Body of pancreas (tissue), 4 donors: Measurements from ENCODE around the gene SDF2. TPM values are rescaled to one million over a fixed set of nuclear protein-coding genes. Genes with fewer than 3 reads are reported as not detected.
"Not testable (repeated sequence)": the region's sequence is repeated elsewhere in the genome, so short reads cannot be mapped to it uniquely, and the experiment has no call there.

Experiments used
- ATAC-seq: fragments of 150-250 bp; one replicate; pipeline ENCODE4 v1.9.1; 2016
- DNase-seq, 4 donors: peaks; one replicate each; pipeline ENCODE4 v3.0.0-alpha.2; 2019
- H3K27ac ChIP-seq, 4 donors: fragments of 200-600 bp; sonication (generic); 1 replicate in 3 of 4; 2 replicates in 1 of 4; pipeline versions ENCODE4 v1.5.1 to v1.6.1; 2016 to 2019; ENCODE audit warnings: mild to moderate bottlenecking in 1 of 4, mixed read lengths in 1 of 4, moderate library complexity in 1 of 4
- H3K27me3 ChIP-seq, 2 donors: fragments of 200-600 bp; sonication (generic); one replicate each; pipeline ENCODE4 v1.6.0; 2016; ENCODE audit warnings: mild to moderate bottlenecking in 1 of 2
- H3K36me3 ChIP-seq, 2 donors: fragments of 200-600 bp; sonication (generic); replicated peaks in 1 of 2; 2 replicates each; pipeline ENCODE4 v1.5.1; 2016; ENCODE audit warnings: low read depth in 2 of 2; ENCODE audit not compliant: insufficient read depth in 1 of 2
- H3K4me1 ChIP-seq: fragments of 200-600 bp; sonication (generic); one replicate; pipeline ENCODE4 v1.6.0; 2016
- H3K4me3 ChIP-seq, 2 donors: fragments of 200-600 bp; sonication (generic); 1 replicate in 1 of 2; 2 replicates in 1 of 2; pipeline ENCODE4 v1.5.1; 2016 to 2019
- H3K9me3 ChIP-seq, 3 donors: fragments of 200-600 bp; sonication (generic); 1 replicate in 2 of 3; 2 replicates in 1 of 3; pipeline ENCODE4 v1.5.1; 2016
- POLR2A ChIP-seq, 3 donors: fragments of 450-650 bp; IDR thresholded peaks; one replicate each; pipeline ENCODE4 v1.6.1; 2016; ENCODE audit warnings: antibody characterized with exemption in 3 of 3, mild to moderate bottlenecking in 2 of 3
- WGBS, 2 donors: methylation state at CpG; one replicate each; pipeline ENCODE4 v1.1.5; 2017; 5-methylcytosine and 5-hydroxymethylcytosine counted together
- intact Hi-C: fragments of 100-400 bp; cut with DNase I; formaldehyde crosslinking; loops from one replicate; pipeline ENCODE4 v1.15.1; 2023
- total RNA-seq, 2 donors: library from RNA; depleted of rRNA; stranded (reverse); fragments of >200 nt; gene quantifications; one replicate each; pipeline ENCODE4 v1.1.0, GENCODE V29; 2016
- TF ChIP-seq, protein P1 (sequence below), 7 experiments: fragments of 450-650 bp in 4 of 7; fragments of 200-600 bp in 3 of 7; sonication (generic) in 3 of 7; IDR thresholded peaks; one replicate each; pipeline ENCODE4 v1.5.1; 2016 to 2019; ENCODE audit warnings: antibody characterized with exemption in 7 of 7

SDF2 gene
- total RNA-seq, 2 donors from 2014 or later = 13.8 to 22.8 TPM

DNA sequence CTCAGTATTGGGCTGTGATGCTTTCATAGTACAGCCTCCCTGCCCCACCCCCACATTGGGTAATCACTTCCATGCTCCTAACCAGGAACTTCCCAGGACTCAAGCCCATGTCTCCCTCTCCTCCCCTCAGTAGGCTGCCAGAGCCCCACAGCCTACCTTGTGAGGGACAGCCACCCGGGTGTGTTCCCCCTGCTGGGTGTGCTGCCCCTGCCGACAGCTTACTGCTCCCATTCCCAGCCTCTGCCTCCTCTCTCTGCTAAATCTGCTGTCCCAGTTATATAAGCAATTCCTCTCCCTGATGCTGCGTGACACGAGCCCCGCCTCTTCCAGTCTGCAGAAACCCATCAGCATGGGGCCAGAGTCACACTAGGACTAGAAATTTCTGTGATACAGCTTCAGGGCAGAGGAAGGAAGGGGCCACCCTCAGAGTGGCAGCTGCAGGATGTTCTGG, 47.8 kb downstream of the SDF2 start, which contains the start of gene RSKR:
RSKR (minus strand) TSS at position 255 of the 451 bp plus-strand sequence; CDS start at position 231, 24 bp downstream.
- DNase-seq (peak in 1 of 4 donors; percentile 9), ATAC-seq (no peak)
- intact Hi-C loops = no loop called here
- TF ChIP-seq, protein P1, sequence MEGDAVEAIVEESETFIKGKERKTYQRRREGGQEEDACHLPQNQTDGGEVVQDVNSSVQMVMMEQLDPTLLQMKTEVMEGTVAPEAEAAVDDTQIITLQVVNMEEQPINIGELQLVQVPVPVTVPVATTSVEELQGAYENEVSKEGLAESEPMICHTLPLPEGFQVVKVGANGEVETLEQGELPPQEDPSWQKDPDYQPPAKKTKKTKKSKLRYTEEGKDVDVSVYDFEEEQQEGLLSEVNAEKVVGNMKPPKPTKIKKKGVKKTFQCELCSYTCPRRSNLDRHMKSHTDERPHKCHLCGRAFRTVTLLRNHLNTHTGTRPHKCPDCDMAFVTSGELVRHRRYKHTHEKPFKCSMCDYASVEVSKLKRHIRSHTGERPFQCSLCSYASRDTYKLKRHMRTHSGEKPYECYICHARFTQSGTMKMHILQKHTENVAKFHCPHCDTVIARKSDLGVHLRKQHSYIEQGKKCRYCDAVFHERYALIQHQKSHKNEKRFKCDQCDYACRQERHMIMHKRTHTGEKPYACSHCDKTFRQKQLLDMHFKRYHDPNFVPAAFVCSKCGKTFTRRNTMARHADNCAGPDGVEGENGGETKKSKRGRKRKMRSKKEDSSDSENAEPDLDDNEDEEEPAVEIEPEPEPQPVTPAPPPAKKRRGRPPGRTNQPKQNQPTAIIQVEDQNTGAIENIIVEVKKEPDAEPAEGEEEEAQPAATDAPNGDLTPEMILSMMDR (IDR thresholded peaks at IDR 0.05) = no peak
- TF ChIP-seq POLR2A (IDR thresholded peaks at IDR 0.05) = no peak
- Histone ChIP-seq H3K27ac (no peak within 1 kb of the TSS), H3K36me3 (peaks cover 14 to 32% of the 10 kb centered on the region in 2 donors), H3K27me3 (no peaks in the 10 kb centered on the region), H3K4me3 (no peak within 1 kb of the TSS), H3K4me1 (no peaks in the 10 kb centered on the region), H3K9me3 (no peaks in the 10 kb centered on the region)
- WGBS, 2 donors = 77 to 88% methylated on average over 5 of the region's 5 CpGs

DNA sequence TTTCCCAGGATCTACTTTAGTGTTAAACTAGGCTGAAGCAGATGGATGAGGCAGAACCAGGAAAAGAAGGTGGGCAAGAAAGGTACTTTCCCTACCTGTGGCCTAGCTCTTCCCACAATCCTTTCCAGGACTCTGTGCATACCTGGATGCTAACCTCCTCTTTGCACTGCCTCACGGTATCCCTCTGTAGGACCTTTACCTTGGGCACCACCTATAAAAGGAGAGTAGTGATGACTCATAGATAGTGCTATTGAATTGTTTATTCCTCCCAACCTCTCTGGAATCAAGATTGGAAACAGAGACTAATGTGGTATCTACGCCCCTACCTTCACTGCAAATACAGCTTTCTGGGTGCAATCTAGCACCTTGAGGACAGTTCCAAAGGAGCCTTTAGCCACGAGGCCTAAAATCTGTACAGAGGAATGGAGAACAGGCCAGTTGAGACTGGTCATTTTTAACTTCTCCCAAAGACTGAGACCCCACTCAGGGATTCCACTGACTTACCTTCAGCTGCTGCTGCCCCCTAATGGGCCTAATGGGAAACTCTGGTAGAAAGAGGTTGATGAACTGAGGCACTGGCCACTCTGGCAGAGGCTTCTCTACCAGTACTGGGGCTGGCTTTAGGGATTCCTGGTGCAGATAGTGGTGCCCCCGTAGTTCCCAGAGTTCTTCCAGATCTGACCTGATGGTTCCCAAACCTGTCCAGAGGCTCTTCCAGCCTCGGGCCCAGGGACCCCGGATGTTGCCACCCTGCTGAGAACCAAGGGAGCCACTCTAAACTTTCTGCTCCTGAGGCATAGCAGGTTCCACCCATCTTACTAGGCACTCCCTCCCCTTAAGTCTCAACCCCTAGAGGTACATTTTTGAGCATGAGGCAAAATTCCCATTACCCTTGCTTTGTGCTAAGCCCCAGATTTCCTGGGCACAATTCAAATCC, 48.5 kb downstream of the SDF2 start:
- Histone ChIP-seq H3K4me3 (no peak overlapping the region), H3K27ac (no peak overlapping the region), H3K9me3 (no peaks in the 10 kb centered on the region), H3K36me3 (peaks cover 9 to 25% of the 10 kb centered on the region in 2 donors), H3K4me1 (no peaks in the 10 kb centered on the region), H3K27me3 (no peaks in the 10 kb centered on the region)
- no peak for TF ChIP-seq POLR2A (IDR thresholded peaks at IDR 0.05)
- TF ChIP-seq, protein P1 (IDR thresholded peaks at IDR 0.05) = peak; percentile 44 to 58 (median 47)
- WGBS, 2 donors = 68 to 73% methylated on average over 3 to 6 of the region's 6 CpGs
- intact Hi-C loops = no loop called here
- DNase-seq (peak; percentile 31 to 57 (median 36)), ATAC-seq (peak; percentile 35)

DNA sequence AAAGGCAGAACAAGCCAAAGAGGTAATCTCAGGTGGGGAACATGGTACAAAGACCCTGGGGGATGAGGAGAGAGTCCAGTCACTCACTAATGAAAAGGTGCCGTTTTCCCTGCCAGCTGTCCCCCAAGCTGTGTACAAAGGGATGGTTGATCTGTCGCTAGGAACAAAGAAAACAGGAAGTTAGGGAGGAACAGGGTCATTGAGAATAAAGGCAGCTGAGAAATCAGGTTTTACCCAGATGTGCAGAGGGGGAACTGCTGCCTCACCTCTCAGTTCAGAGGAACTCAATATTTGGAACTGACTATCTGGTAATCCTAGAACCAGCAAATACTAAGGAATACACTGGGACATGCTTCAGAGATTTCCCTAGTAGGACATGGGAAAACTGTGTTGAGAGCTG, 49.2 kb downstream of the SDF2 start:
- H3K9me3 ChIP-seq = no peaks in the 10 kb centered on the region
- intact Hi-C loops = no loop called here
- WGBS, 2 donors = 50 to 54% methylated on average over 2 of the region's 2 CpGs
- H3K27ac ChIP-seq = no peak overlapping the region
- no peaks in the 10 kb centered on the region for H3K27me3 ChIP-seq
- DNase-seq (no peak), ATAC-seq (no peak)
- H3K4me1 ChIP-seq = no peaks in the 10 kb centered on the region
- no peak overlapping the region for H3K4me3 ChIP-seq
- H3K36me3 ChIP-seq = peaks cover 9 to 22% of the 10 kb centered on the region in 2 donors
- TF ChIP-seq, protein P1 (IDR thresholded peaks at IDR 0.05) = no peak
- no peak for TF ChIP-seq POLR2A (IDR thresholded peaks at IDR 0.05)

DNA sequence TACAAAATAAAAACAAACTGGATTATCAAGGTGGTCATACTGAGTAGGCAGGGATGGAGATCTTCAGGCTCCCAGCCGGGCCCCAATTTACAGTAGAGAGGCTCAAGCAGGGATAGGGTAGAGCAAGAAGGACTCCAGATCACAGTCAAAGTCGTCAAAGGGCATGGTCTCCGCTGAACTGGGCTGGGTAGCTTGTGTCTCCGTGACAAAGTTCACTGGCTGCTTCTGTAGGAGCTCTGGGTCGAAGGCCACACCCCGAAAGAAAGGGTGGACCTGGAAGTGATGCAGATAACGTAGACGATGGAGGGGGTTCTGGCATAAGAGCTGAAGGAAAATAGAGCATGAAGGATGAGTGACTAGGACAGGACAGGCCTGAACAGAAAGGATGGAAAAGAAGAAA, 51.3 kb downstream of the SDF2 start:
- ATAC-seq (no peak), DNase-seq (no peak)
- TF ChIP-seq POLR2A (IDR thresholded peaks at IDR 0.05) = no peak
- TF ChIP-seq, protein P1 (IDR thresholded peaks at IDR 0.05) = no peak
- intact Hi-C loops = no loop called here
- Histone ChIP-seq H3K4me1 (no peaks in the 10 kb centered on the region), H3K36me3 (peaks cover 5 to 6% of the 10 kb centered on the region in 2 donors), H3K27me3 (no peaks in the 10 kb centered on the region), H3K27ac (no peak overlapping the region), H3K9me3 (no peaks in the 10 kb centered on the region), H3K4me3 (no peak overlapping the region)
- 79 to 85% methylated on average over 8 of the region's 8 CpGs for WGBS, 2 donors

DNA sequence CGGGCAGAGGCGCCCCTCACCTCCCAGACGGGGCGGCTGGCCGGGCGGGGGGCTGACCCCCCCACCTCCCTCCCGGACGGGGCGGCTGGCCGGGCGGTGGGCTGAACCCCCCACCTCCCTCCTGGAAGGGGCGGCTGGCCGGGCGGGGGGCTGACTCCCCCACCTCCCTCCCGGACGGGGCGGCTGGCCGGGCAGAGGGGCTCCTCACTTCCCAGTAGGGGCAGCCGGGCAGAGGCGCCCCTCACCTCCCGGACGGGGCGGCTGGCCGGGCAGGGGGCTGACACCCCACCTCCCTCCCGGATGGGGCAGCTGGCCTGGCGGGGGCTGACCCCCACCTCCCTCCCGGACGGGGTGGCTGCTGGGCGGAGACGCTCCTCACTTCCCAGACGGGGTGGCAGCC, 57.7 kb downstream of the SDF2 start:
- H3K27me3 ChIP-seq, H3K36me3 ChIP-seq, intact Hi-C loops, DNase-seq, H3K9me3 ChIP-seq, ATAC-seq, H3K27ac ChIP-seq, H3K4me3 ChIP-seq: not testable (repeated sequence)
- peaks cover 11% of the 10 kb centered on the region for H3K4me1 ChIP-seq
- WGBS, 2 donors = 93 to 97% methylated on average over 4 to 5 of the region's 31 CpGs
